ENCODE measurements around the gene NES. TPM values are rescaled to one million over a fixed set of nuclear protein-coding genes. Genes with fewer than 3 reads are reported as not detected.

The NES gene
- total and polyA plus RNA-seq, 4 donors, result 0.15 to 3.1 (median 1.9) TPM

DNA sequence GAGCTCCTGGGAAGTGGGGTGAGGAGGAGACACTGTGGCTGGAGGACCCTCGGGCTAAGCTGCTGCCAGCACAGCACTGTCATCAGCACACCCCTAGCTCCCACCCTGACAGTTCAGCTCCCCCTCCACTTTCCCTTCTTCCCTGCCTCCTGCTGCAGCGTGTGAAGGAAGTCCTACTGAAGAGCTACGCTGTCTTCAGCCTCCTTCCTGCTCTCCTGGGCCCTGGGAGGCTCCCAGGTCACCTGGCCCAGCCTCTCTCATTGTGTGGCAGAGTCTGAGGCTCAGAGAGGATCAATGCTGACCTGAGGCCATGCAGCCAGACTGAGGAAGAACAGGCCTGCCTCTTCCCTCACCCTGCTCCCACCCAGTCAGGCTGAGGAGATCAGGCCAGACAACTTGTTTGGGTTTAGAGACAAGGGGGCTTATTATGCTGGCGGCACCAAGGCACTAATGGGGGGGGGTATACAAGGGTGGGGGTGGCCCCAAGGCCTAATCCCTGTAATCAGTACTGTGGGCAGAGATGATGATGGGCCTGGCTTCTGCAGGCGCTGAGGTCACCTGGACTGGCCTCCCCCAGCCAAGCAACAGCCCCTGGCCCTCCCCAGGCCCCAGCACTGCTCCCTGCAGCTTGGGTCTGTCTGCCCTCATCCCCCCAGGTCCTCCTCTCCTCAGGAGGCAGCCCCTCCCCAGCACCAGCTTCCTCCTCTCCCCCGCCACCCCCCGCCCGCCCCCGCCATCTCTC is 9.1 kb downstream of the NES start:
- no peak for DNase-seq (ENCODE audit: low spot score)
- TF ChIP-seq JUND (IDR thresholded peaks at IDR 0.05) (no peak), RAD21 (IDR thresholded peaks at IDR 0.05) (no peak), FOXA1 (IDR thresholded peaks at IDR 0.05) (no peak), EGR1 (IDR thresholded peaks at IDR 0.05; ENCODE audit: low read depth in 2 of 2) (no peak)
- H3K9me3 ChIP-seq (ENCODE audit: control insufficient read depth in 4 of 4, low read length in 3 of 4), result no peaks in the 10 kb centered on the region
- peaks cover 0 to 2% (median 0%) of the 10 kb centered on the region in 4 donors for H3K27me3 ChIP-seq (ENCODE audit: control insufficient read depth in 4 of 4, insufficient read depth in 4 of 4, low read length in 3 of 4)
- WGBS, result 87% methylated on average over 9 of the region's 9 CpGs
- H3K27ac ChIP-seq (ENCODE audit: low read depth in 1 of 2, low read length in 2 of 2), result peak overlapping the region; percentile 22 to 56
- H3K4me3 ChIP-seq (ENCODE audit: low read depth in 1 of 3, low read length in 3 of 3), result no peak overlapping the region
- H3K9ac ChIP-seq (ENCODE audit: low read depth in 1 of 2, low read length in 2 of 2), result no peak overlapping the region
- H3K36me3 ChIP-seq (ENCODE audit: control insufficient read depth in 4 of 4, insufficient read depth in 3 of 4, low read depth in 1 of 4, low read length in 3 of 4), result no peaks in the 10 kb centered on the region
- peaks cover 0 to 13% (median 3%) of the 10 kb centered on the region in 4 donors for H3K4me1 ChIP-seq (ENCODE audit: control insufficient read depth in 4 of 4, insufficient read depth in 4 of 4, low read length in 3 of 4)

DNA sequence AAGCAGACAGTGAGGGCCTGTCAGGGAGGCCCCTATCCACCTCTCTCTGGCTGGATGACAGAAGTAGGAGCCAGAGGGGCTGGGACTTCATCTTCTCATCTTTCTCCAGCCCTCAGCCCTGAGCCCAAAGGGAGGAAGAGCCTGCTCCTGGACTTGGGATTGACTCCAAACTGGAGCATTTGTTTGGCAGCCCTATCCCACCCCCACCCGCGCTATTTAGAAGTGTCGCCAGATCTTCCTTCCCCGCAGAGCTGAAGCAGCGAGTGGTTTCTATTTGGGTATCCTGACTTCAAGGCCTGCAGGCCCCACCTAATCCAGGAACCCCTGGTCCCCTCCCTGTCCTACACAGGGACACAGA is 9.6 kb downstream of the NES start:
- Histone ChIP-seq H3K27me3 (ENCODE audit: control insufficient read depth in 4 of 4, insufficient read depth in 4 of 4, low read length in 3 of 4) (peaks cover 0 to 2% (median 0%) of the 10 kb centered on the region in 4 donors), H3K36me3 (ENCODE audit: control insufficient read depth in 4 of 4, insufficient read depth in 3 of 4, low read depth in 1 of 4, low read length in 3 of 4) (no peaks in the 10 kb centered on the region), H3K9ac (ENCODE audit: low read depth in 1 of 2, low read length in 2 of 2) (no peak overlapping the region), H3K4me3 (ENCODE audit: low read depth in 1 of 3, low read length in 3 of 3) (no peak overlapping the region), H3K4me1 (ENCODE audit: control insufficient read depth in 4 of 4, insufficient read depth in 4 of 4, low read length in 3 of 4) (peaks cover 0 to 12% (median 3%) of the 10 kb centered on the region in 4 donors), H3K27ac (ENCODE audit: low read depth in 1 of 2, low read length in 2 of 2) (peak overlapping the region; percentile 37 to 56), H3K9me3 (ENCODE audit: control insufficient read depth in 4 of 4, low read length in 3 of 4) (no peaks in the 10 kb centered on the region)
- 81% methylated on average over 5 of the region's 5 CpGs for whole genome bisulfite sequencing
- TF ChIP-seq, protein P1, sequence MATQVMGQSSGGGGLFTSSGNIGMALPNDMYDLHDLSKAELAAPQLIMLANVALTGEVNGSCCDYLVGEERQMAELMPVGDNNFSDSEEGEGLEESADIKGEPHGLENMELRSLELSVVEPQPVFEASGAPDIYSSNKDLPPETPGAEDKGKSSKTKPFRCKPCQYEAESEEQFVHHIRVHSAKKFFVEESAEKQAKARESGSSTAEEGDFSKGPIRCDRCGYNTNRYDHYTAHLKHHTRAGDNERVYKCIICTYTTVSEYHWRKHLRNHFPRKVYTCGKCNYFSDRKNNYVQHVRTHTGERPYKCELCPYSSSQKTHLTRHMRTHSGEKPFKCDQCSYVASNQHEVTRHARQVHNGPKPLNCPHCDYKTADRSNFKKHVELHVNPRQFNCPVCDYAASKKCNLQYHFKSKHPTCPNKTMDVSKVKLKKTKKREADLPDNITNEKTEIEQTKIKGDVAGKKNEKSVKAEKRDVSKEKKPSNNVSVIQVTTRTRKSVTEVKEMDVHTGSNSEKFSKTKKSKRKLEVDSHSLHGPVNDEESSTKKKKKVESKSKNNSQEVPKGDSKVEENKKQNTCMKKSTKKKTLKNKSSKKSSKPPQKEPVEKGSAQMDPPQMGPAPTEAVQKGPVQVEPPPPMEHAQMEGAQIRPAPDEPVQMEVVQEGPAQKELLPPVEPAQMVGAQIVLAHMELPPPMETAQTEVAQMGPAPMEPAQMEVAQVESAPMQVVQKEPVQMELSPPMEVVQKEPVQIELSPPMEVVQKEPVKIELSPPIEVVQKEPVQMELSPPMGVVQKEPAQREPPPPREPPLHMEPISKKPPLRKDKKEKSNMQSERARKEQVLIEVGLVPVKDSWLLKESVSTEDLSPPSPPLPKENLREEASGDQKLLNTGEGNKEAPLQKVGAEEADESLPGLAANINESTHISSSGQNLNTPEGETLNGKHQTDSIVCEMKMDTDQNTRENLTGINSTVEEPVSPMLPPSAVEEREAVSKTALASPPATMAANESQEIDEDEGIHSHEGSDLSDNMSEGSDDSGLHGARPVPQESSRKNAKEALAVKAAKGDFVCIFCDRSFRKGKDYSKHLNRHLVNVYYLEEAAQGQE (IDR thresholded peaks at IDR 0.05), result no peak
- no peak for TF ChIP-seq TAF1 (conservative IDR thresholded peaks at IDR 0.05)
- no peak for TF ChIP-seq SP1 (IDR thresholded peaks at IDR 0.05)
- no peak for TF ChIP-seq RAD21 (IDR thresholded peaks at IDR 0.05)
- TF ChIP-seq YY1 (IDR thresholded peaks at IDR 0.05), result no peak
- TF ChIP-seq FOXA2 (IDR thresholded peaks at IDR 0.05), result no peak
- TF ChIP-seq, protein P2, sequence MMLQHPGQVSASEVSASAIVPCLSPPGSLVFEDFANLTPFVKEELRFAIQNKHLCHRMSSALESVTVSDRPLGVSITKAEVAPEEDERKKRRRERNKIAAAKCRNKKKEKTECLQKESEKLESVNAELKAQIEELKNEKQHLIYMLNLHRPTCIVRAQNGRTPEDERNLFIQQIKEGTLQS (IDR thresholded peaks at IDR 0.05), result no peak
- no peak for TF ChIP-seq EGR1 (IDR thresholded peaks at IDR 0.05; ENCODE audit: low read depth in 2 of 2)
- no peak for TF ChIP-seq GABPA (IDR thresholded peaks at IDR 0.05 in 1 of 2, conservative IDR thresholded peaks at IDR 0.05 in 1 of 2)
- no peak for TF ChIP-seq FOXA1 (IDR thresholded peaks at IDR 0.05)
- TF ChIP-seq MAX (IDR thresholded peaks at IDR 0.05), result no peak
- no peak for TF ChIP-seq JUND (IDR thresholded peaks at IDR 0.05)
- no peak for TF ChIP-seq NR2F2 (IDR thresholded peaks at IDR 0.05)
- DNase-seq (ENCODE audit: low spot score), result no peak
